Lower lobe of right lung (tissue), 2 donors: ENCODE measurements around the gene SCART1. TPM values are rescaled to one million over a fixed set of nuclear protein-coding genes. Genes with fewer than 3 reads are reported as not detected.
"Not testable (repeated sequence)": the region's sequence is repeated elsewhere in the genome, so short reads cannot be mapped to it uniquely, and the experiment has no call there.

ENCODE experiments used
- ATAC-seq, 2 donors: fragments of 200-7000 bp; cut with Tn5 transposase; one replicate each; pipeline ENCODE4 v1.9.1; 2020 to 2022; ENCODE audit warnings: mild to moderate bottlenecking in 2 of 2, moderate library complexity in 2 of 2
- DNase-seq: peaks from one replicate; pipeline ENCODE4 v3.0.0-alpha.2; 2020
- H3K27ac ChIP-seq: fragments of 200-600 bp; one replicate; pipeline ENCODE4 v1.8.0; 2022
- H3K27me3 ChIP-seq: fragments of 200-600 bp; one replicate; pipeline ENCODE4 v1.8.0; 2022; ENCODE audit warnings: low read depth
- H3K36me3 ChIP-seq: fragments of 200-600 bp; one replicate; pipeline ENCODE4 v1.8.0; 2022; ENCODE audit warnings: mild to moderate bottlenecking
- H3K4me1 ChIP-seq: fragments of 200-600 bp; one replicate; pipeline ENCODE4 v1.8.0; 2022
- H3K4me3 ChIP-seq: fragments of 200-600 bp; one replicate; pipeline ENCODE4 v1.8.0; 2022; ENCODE audit warnings: mild to moderate bottlenecking
- H3K9me3 ChIP-seq: fragments of 200-600 bp; one replicate; pipeline ENCODE4 v1.8.0; 2022
- CTCF ChIP-seq: fragments of 200-600 bp; IDR thresholded peaks from one replicate; pipeline ENCODE4 v1.8.0; 2022; ENCODE audit warnings: antibody characterized with exemption, mild to moderate bottlenecking
- intact Hi-C: fragments of 100-400 bp; cut with DNase I; formaldehyde crosslinking; loops from one replicate; pipeline ENCODE4 v1.11.0; 2022
- total RNA-seq: library from RNA; stranded (reverse); fragmentation: NEBNext Ultra II Directional; extraction: Animal tissue kit (Norgen Biotek cat#: 25700); gene quantifications from one replicate; pipeline ENCODE4 v1.2.1, GENCODE V29; 2021
- donor health status: DM: no; HTN: yes; CAD: no; lungs with severe emphysema.

SCART1 gene
- total RNA-seq, 1 donor from 2014 or later: 2.4 TPM

- no peak overlapping the region for H3K27ac ChIP-seq
- H3K4me3 ChIP-seq: no peak overlapping the region
- H3K4me1 ChIP-seq: no peaks in the 10 kb centered on the region
- H3K9me3 ChIP-seq: peaks cover 25% of the 10 kb centered on the region
- no peak for ATAC-seq
- intact Hi-C loops: no loop called here
- H3K27me3 ChIP-seq: no peaks in the 10 kb centered on the region
- no peaks in the 10 kb centered on the region for H3K36me3 ChIP-seq
- no peak for TF ChIP-seq CTCF
- no peak for DNase-seq
Observed at GRCh38 chr10:133481657-133482056, 27.9 kb downstream of the SCART1 start.

GRCh38 chr10:133484818-133485217 is 31.1 kb downstream of the SCART1 start:
- ATAC-seq: no peak
- Histone ChIP-seq H3K4me1 (no peaks in the 10 kb centered on the region), H3K36me3 (no peaks in the 10 kb centered on the region), H3K4me3 (no peak overlapping the region), H3K9me3 (peaks cover 35% of the 10 kb centered on the region), H3K27ac (no peak overlapping the region), H3K27me3 (no peaks in the 10 kb centered on the region)
- TF ChIP-seq CTCF: no peak
- intact Hi-C loops: no loop called here
- DNase-seq: no peak

GRCh38 chr10:133487085-133487484 is 33.3 kb downstream of the SCART1 start:
- Histone ChIP-seq H3K9me3 (peaks cover 35% of the 10 kb centered on the region), H3K27me3 (no peaks in the 10 kb centered on the region), H3K36me3 (no peaks in the 10 kb centered on the region), H3K4me3 (no peak overlapping the region), H3K27ac (no peak overlapping the region), H3K4me1 (no peaks in the 10 kb centered on the region)
- DNase-seq (no peak), ATAC-seq (no peak)
- intact Hi-C loops: no loop called here
- TF ChIP-seq CTCF: no peak

GRCh38 chr10:133488354-133488753 is 34.6 kb downstream of the SCART1 start:
- intact Hi-C loops: no loop called here
- no peaks in the 10 kb centered on the region for H3K4me1 ChIP-seq
- peaks cover 35% of the 10 kb centered on the region for H3K9me3 ChIP-seq
- H3K36me3 ChIP-seq: no peaks in the 10 kb centered on the region
- H3K27ac ChIP-seq: no peak overlapping the region
- H3K27me3 ChIP-seq: no peaks in the 10 kb centered on the region
- no peak for TF ChIP-seq CTCF
- H3K4me3 ChIP-seq: no peak overlapping the region
- ATAC-seq (no peak), DNase-seq (no peak)

- Histone ChIP-seq H3K36me3 (no peaks in the 10 kb centered on the region), H3K4me3 (no peak overlapping the region), H3K4me1 (no peaks in the 10 kb centered on the region), H3K27me3 (no peaks in the 10 kb centered on the region), H3K27ac (no peak overlapping the region), H3K9me3 (peaks cover 25% of the 10 kb centered on the region)
- ATAC-seq (no peak), DNase-seq (no peak)
- no peak for TF ChIP-seq CTCF
- intact Hi-C loops: no loop called here
Observed at GRCh38 chr10:133489816-133490588, 36.3 kb downstream of the SCART1 start.

- H3K4me1 ChIP-seq, H3K4me3 ChIP-seq, intact Hi-C loops, H3K27ac ChIP-seq, DNase-seq, H3K36me3 ChIP-seq, H3K27me3 ChIP-seq, ATAC-seq, H3K9me3 ChIP-seq: not testable (repeated sequence)
Observed at GRCh38 chr10:133493562-133493961, 39.8 kb downstream of the SCART1 start.
